ENCODE results near the gene SORCS2. TPM values are rescaled to one million over a fixed set of nuclear protein-coding genes. Genes with fewer than 3 reads are reported as not detected.

SORCS2 gene
- total and polyA plus RNA-seq, 2 of the 4 experiments (the other 2 are of a cell fraction): 0.36 to 0.62 TPM

- no peak overlapping the region for H2AK9ac ChIP-seq (replicated peaks; ENCODE audit: low read depth, low read length, poor library complexity)
- TF ChIP-seq ELK1 (IDR thresholded peaks at IDR 0.05; ENCODE audit: borderline replicate concordance, low read depth, low read length) (no peak), USF2 (IDR thresholded peaks at IDR 0.05; ENCODE audit: low read depth, low read length) (no peak), RCOR1 (IDR thresholded peaks at IDR 0.05; ENCODE audit: insufficient replicate concordance, low read length) (no peak), MAZ (IDR thresholded peaks at IDR 0.05; ENCODE audit: borderline replicate concordance, low read depth, low read length) (no peak), FOS (IDR thresholded peaks at IDR 0.05; ENCODE audit: low read depth, low read length) (no peak), RAD21 (IDR thresholded peaks at IDR 0.05; ENCODE audit: low read length) (no peak), RFX5 (IDR thresholded peaks at IDR 0.05; ENCODE audit: low read depth, low read length) (no peak), POLR2A (IDR thresholded peaks at IDR 0.05; ENCODE audit: low read depth, low read length) (no peak), MXI1 (IDR thresholded peaks at IDR 0.05; ENCODE audit: borderline replicate concordance, low read depth, low read length) (no peak), CEBPB (IDR thresholded peaks at IDR 0.05; ENCODE audit: low read depth, low read length) (no peak), CHD1 (IDR thresholded peaks at IDR 0.05; ENCODE audit: low read depth, low read length) (no peak), NFE2L2 (IDR thresholded peaks at IDR 0.05; ENCODE audit: low read depth, low read length) (no peak), MAFK (IDR thresholded peaks at IDR 0.05; ENCODE audit: low read depth, low read length) (no peak), SMC3 (IDR thresholded peaks at IDR 0.05; ENCODE audit: low read depth, low read length) (no peak), BHLHE40 (IDR thresholded peaks at IDR 0.05; ENCODE audit: low read depth, low read length) (no peak), CTCF (conservative IDR thresholded peaks at IDR 0.05; ENCODE audit: low read depth, low read length) (no peak)
- dilution Hi-C loops (cut with HindIII; ENCODE audit: low sequenced_read_pairs, unreplicated experiment) (no loop called here), in situ Hi-C loops (cut with MboI; ENCODE audit: low sequenced_read_pairs) (no loop called here), intact Hi-C loops (cut with micrococcal nuclease) (no loop called here)
- H4K91ac ChIP-seq (ENCODE audit: insufficient read depth, low read depth, low read length): no peak overlapping the region
- H2BK20ac ChIP-seq (ENCODE audit: low read depth, low read length): no peak overlapping the region
- H4K8ac ChIP-seq (ENCODE audit: low read depth in 2 of 2, low read length in 2 of 2): no peak overlapping the region
- no peak for DNase-seq
- ChIA-PET CTCF (no interaction called here), POLR2A (ENCODE audit: unreplicated experiment) (no interaction called here)
- H3K4me3 ChIP-seq (ENCODE audit: insufficient read depth, low read depth, low read length): no peak overlapping the region
- H4K20me1 ChIP-seq (ENCODE audit: insufficient read depth, low read length): no peaks in the 10 kb centered on the region
- H2BK120ac ChIP-seq (ENCODE audit: low read depth, low read length): no peak overlapping the region
- H3K27me3 ChIP-seq (ENCODE audit: control insufficient read depth, insufficient read depth, low read length): peaks cover 49% of the 10 kb centered on the region
- no peaks in the 10 kb centered on the region for H3K36me3 ChIP-seq (ENCODE audit: control insufficient read depth, insufficient read depth, low read length)
- no peak overlapping the region for H4K5ac ChIP-seq (ENCODE audit: low read depth, low read length)
- no TSS peak for BruUV-seq (replicated peaks)
- no peak overlapping the region for H3K27ac ChIP-seq (ENCODE audit: insufficient read depth, low read length)
- no peak overlapping the region for H3K9ac ChIP-seq (ENCODE audit: low read depth, low read length)
- no peaks in the 10 kb centered on the region for H3K9me3 ChIP-seq (ENCODE audit: control insufficient read depth, insufficient read depth, low read length)
- H3K18ac ChIP-seq (ENCODE audit: low read depth, low read length): no peak overlapping the region
- no peak overlapping the region for H3K4ac ChIP-seq (ENCODE audit: low read depth, low read length)
- H3K4me2 ChIP-seq (ENCODE audit: low read depth, low read length): no peak overlapping the region
- ATAC-seq (ENCODE audit: low read depth): no peak
- WGBS, 2 experiments (ENCODE audit: extremely low coverage in 2 of 2, insufficient read length in 1 of 2): no CpG with 5 or more reads among the region's 8 CpGs
- no peaks in the 10 kb centered on the region for H3K4me1 ChIP-seq (ENCODE audit: control insufficient read depth, insufficient read depth, low read length)
- H2BK5ac ChIP-seq (ENCODE audit: low read depth, low read length, poor library complexity, severe bottlenecking): no peak overlapping the region
- H2AFZ ChIP-seq (replicated peaks; ENCODE audit: low read length, poor library complexity): no peak overlapping the region
- H3K56ac ChIP-seq (ENCODE audit: extremely low read depth, insufficient read depth, low read length): no peak overlapping the region
- no peak overlapping the region for H2BK15ac ChIP-seq (ENCODE audit: low read depth, low read length)
- no peaks in the 10 kb centered on the region for H3K9me1 ChIP-seq (ENCODE audit: insufficient read depth, low read length)
- no peak overlapping the region for H2AK5ac ChIP-seq (ENCODE audit: low read depth, low read length)
- no peak overlapping the region for H3K14ac ChIP-seq (replicated peaks; ENCODE audit: low read depth, low read length)
- no peaks in the 10 kb centered on the region for H3K79me1 ChIP-seq (ENCODE audit: low read depth in 1 of 2, low read length in 2 of 2)
- H3K23ac ChIP-seq (ENCODE audit: low read depth, low read length): no peak overlapping the region
These were observed 206.6 kb downstream of the SORCS2 start for GRCh38 chr4:7398788-7399439.
